ENCODE data around the gene ZNF366. TPM values are rescaled to one million over a fixed set of nuclear protein-coding genes. Genes with fewer than 3 reads are reported as not detected.

ZNF366 gene
- total RNA-seq, 1 donor from 2014 or later = 0.82 TPM

DNA sequence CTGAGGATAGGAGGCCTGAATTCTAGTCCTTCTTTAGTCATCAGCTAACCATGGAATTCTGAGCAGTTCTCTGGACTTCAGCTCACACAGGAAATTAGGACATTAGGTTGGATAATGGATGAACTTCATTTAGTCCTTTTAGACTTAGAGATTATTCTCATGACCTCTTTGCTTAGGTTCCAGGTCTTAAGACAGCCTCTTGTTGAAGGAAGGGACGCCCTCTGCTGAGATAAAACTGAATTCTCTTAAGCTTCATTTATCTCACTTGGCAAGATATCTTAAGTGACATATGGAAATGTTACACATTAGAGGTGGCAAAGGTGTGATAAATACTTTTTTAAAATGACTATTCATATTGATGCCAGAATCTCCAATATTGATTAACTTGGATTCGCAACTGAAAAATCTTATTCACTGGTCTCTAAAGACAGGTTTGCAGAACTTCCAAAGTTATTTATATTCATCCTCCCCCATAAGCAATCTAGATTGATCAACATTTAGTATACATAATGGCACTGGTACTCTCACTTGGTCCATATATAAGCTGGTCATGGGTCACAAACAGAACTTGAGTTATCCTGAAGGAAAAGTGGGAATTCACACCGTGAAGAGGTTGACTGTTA is 16.9 kb upstream of the ZNF366 start:
- no peak for FAIRE-seq
- DNase-seq (ENCODE audit: low spot score in 2 of 2) = no peak

DNA sequence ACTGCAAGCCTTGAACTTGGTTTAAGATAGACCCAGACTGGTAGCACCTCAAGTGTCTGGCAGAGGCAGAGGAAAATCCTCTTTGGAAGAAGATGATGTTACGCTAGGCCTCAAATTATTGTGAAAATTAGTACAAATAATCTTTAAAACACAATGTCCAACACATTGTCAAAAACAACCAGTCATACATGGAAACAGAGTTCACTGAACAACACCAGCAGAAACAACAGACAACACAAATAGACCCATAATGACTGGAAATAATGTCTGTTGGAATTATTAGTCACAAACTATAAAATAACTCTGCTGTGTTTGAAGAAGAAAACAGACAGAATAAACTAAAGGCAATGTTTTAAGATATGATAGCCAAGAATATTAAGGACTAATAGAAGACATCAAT is 15.4 kb upstream of the ZNF366 start:
- FAIRE-seq = no peak
- DNase-seq (ENCODE audit: low spot score in 2 of 2) = no peak

DNA sequence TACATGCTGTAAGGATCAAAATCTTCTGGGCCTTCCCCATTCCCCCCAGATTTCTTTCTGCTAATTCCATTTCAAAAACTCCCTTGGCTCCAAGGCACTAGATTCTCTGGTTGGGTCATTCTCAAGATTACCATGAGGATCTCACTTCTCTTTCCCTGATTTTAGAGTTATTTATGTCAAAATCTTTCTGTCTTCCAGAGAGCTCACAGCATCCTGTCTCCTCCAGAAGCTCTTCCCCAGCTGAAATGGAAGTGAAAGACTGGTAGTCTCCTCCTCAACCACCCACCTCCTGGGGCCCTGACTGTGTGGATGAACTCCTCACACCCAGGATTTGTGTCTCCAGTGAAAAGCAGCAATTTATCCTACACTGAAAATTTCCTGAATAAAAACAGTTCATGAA is 11.9 kb upstream of the ZNF366 start:
- DNase-seq (ENCODE audit: low spot score in 2 of 2) = no peak
- no peak for FAIRE-seq

DNA sequence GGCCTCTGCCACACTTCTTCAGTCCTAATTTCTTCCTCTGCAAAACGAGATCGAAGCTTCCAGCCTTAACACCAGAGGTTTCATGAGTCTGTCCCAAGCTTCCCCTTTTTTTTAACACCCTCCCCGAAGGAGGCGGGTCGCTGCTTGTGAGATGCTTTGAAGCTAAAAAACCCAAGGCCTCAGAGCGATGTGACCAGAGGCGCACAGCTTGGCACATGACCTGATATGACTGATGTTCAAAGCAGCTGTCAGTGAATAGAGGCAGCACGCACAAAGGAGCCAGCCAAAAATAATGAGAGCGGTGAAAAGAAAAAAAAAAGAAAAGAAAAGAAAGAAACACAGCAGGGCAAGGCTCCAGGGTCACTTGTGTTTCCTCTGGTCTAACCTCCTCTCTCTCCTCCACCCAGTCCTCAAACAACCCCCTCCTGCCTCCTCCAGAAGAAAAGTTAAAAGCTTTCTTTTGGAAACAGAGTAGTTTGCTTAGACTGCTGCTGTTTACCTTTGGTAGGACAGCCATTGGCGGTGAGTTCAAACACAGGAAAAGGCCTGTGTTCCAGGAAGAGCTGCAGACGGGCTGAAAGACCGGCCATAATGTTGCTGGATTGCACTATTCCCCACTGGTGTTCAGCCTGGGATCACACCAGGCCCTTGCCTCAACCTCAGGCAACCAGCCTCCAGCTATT is 10.9 kb upstream of the ZNF366 start:
- FAIRE-seq (no peak), DNase-seq (ENCODE audit: low spot score in 2 of 2) (no peak)

DNA sequence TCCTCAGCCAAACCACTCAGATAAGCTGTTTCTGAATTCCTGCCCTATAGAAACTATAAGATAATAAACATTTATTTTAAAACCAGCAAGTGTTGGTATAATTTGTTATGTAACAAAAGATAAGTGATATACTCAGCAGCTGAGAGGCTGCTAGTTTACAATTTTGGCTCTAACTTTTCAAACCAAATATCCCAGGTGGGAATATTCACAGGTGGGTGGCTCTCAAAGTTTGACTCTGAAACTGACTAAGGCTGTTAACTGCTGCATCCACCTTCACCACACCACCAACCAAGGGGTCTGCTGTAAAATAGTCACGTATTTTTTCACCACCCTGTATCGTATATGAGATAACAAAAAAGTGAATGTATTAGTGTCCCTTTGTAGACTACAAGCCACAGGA is 9.7 kb upstream of the ZNF366 start:
- FAIRE-seq = no peak
- DNase-seq (ENCODE audit: low spot score in 2 of 2) = no peak

DNA sequence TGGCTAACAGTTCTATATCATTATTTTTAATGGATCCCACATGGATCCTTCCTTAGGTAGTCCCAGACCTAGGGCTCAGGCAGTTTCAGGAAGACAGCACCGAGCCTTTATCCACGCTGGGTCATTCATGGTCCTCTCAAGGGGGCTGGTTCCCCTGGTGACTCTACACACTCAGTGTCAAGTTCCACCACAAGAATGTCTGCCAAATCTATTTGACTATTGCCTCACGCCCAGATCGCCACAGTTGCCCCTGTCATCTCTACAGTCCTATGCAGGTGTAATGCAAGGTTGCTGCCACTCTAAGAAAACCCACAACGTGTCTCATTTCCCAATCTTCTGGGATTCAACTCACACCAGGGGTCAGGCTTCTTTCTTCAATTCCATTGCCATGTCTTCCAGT is 8.0 kb upstream of the ZNF366 start:
- FAIRE-seq = no peak
- DNase-seq (ENCODE audit: low spot score in 2 of 2) = no peak

DNA sequence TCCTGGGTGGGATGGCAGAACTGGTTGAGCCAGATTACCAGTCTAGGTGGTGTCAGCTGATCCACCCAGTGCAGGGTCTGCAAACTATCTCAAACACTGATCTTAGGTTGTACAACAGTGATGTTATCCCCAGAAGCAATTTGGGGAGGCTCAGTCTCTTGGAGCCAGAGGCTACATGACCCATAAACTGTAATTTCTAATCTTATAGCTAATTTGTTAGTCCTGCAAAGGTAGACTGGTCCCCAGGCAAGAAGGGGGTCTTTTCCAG is 5.3 kb upstream of the ZNF366 start:
- no peak for FAIRE-seq
- DNase-seq (ENCODE audit: low spot score in 2 of 2) = no peak

DNA sequence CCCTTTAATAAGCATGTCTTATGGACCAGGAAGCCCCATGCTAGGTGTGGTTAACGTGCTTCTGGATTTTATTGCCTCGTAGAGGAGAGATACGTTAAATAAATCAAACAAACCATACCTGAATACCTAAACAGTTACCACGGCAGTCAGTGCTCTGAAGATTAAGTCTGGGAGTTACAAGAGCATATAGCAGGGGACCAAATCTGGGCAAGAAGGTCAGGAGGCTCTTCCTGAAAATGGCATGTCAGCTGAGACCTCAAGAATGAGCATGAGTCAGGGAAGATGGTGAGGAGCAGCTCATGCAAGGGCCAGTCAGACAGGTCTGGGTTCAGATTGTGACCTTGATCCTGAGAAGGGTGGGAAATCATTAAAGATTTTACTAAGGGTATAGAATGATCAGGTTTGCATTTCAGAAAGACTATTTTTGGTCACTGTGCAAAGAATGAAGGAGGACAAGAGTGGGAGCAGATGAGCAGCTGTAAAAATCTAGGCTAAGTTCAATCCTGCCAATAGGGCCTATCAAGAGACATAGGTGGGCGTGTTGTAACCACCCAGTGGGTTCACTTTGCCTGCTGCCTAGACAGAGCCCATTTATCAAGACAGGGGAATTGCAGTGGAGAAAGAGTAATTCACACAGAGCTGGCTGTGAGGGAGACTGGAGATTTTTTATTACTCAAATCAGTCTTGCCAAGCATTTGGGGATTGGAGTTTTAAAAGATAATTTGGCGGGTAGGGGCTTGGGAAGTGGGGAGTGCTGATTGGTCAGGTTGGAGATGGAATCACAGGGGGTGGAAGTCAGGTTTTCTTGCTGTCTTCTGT is 4.8 kb upstream of the ZNF366 start:
- no peak for DNase-seq (ENCODE audit: low spot score in 2 of 2)
- no peak for FAIRE-seq

DNA sequence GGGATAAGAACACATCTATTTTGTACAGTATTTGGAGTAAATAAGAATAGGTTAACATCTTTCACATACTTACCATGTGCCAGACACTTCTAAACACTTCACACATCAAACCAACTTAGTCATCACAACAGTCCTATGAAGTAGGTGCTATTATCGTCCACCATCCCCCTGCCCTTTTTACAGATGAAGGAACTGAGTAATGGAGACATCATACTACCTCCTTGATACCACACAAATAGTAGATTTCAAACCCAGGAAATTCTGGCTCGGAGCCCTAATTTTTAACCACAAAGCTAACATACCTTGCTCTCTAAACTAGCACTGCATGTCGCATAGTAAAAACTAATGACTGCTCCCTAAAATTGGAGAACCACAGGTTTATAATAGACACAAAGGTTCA is 4.2 kb upstream of the ZNF366 start:
- DNase-seq (ENCODE audit: low spot score in 2 of 2) (no peak), FAIRE-seq (no peak)

DNA sequence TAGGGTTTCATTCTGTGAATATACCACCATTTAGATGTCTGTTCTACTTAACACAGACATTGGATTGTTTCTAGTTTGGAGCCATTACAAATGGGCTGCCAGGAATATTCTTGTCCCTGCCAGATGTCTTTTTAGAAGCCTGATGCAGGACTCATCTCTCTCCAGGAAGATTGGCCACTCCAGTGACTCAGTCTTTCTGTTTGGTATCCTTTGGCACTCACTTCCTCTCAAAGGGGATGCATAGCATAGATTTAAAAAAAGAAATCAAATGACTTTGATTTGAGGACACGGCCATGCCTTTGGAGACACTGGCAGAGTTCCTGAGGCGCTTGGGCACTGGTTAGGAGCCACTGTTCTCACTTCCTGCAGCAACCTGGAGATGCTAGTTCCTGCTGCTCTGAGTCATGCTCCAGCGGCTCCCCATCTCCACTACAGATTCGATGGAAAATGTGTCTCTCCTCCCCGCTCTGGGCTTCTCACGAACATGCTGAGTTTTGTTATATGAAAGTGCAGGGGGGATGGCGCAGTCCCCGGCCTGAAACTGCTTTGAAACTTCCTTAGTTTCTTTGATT is 3.5 kb upstream of the ZNF366 start:
- FAIRE-seq = no peak
- DNase-seq (ENCODE audit: low spot score in 2 of 2) = peak in 1 of 2 donors; percentile 31

DNA sequence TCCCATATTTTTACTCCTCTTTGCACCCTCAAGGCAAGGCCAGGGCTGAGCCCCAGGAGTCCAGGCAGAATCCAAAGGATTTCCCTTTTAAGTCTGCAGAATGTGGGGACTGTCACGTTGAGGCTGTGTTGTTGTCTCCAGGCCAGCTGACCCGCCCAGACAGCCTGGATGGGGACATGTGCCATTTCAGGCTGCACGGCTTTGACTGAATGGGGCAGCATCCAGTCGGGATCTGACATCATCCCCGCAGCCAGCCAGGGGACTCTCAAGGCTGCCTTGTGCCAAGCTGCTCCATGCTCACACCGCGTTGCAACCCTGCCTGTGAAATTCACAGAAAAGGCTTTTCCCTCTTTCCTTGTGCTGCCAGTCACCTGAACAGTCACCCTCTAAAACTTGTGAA is 2.2 kb upstream of the ZNF366 start:
- FAIRE-seq = no peak
- DNase-seq (ENCODE audit: low spot score in 2 of 2) = no peak

DNA sequence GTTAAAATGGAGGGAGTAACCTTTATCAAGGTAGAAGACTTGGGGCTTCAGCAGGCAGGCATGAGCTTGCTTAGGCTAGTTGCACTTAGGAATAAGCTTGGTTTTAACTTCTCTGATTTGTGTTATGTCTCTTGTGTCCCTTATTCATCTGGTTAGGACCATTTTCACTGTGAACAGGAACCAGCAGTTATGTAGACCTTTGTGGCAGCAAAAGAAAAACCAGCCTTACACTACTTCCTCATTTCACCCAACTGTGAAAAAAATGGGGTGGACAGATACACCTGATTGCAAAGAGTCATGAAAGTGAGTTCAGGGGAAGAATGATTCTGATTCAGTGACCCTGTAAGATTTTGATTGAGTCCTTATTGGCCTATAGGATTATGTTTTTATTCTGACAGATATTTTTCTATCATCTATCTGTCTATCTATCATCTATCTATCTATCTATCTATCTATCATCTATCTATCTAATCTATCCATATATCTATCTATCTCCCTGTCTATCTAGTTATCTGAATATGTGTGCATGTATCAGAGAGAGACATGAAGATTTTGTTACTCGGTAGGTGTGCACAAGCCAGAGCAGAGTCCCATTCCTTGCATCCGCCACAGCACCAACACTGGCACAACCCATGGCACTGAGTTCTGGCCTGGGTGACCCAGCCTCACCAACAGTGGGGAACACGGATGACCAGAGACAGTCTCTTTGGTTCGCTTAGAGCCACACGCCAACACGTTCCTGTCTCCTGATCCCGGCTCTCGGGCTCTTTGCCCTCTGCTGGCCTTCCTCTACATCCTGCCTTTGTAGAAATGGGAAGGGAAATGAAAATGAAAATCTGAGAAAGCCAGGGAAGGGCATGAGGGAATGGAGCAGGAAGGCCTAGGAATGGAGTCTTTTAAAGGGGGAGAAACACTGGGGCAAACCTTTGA is 1.3 kb upstream of the ZNF366 start:
- FAIRE-seq (no peak), DNase-seq (ENCODE audit: low spot score in 2 of 2) (no peak)

DNA sequence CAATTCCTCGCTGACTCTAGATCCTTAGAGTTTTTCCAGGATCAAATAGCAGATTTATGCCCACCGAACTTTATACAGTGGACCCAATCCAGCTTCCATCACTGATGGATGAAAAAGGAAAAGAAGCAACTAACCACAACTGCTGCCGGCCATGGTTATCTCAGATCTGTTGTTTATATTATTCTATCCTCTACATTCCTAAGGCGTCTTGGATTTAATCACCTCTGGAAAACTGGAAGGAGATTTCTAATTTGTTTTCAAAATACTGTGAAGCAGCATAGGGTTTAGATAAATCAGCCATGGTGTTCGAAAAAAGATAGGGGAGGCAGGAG is 663 bp upstream of the ZNF366 start:
- FAIRE-seq (no peak), DNase-seq (ENCODE audit: low spot score in 2 of 2) (no peak)

DNA sequence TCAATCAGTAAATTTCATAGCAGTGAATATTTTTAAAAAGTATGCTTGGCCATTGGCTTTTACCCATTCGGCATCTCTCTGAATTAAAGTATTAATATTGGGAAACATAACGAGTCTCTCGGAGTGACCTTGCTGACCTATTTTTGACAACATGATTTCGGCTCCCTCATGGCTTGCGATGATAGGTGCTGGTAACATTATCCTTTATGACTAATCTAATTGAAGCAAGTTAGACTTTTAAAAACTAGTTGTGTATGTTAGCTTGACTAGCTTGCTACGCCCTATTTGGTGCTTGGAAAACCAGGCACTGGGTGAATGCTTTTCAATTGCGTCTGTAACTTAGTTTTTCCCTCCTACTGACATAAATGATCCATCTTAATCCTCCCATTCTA is 1.1 kb downstream of the ZNF366 start:
- FAIRE-seq (no peak), DNase-seq (ENCODE audit: low spot score in 2 of 2) (no peak)

DNA sequence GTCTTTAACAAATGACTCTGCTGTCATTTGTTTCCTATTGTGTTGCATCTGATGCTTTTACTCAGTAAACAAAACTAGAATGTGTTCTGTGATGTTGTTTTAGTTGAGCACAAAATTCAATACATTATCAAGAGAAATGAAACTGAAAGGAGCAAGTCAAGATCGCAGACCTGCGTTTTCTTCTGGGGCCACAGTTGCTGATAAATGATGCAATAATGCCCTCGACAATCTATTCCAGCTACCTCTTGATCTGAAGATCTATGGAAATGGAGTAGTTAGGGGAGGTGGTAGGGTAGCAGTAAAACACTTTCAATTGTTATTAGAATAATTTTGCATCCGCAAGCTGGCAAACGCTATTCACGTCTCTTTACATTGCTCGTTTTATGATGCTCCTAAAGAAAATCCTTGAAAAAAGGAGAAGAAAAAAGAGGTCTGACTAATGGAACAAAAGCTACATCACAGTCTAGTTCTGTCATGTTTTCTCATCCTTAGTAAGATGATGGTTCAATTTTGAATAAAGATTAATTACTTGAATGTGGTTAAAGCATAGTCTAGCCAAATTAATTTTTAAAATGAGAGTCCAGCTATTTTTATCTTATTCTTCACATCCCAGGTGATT is 1.6 kb downstream of the ZNF366 start:
- FAIRE-seq (no peak), DNase-seq (ENCODE audit: low spot score in 2 of 2) (no peak)

DNA sequence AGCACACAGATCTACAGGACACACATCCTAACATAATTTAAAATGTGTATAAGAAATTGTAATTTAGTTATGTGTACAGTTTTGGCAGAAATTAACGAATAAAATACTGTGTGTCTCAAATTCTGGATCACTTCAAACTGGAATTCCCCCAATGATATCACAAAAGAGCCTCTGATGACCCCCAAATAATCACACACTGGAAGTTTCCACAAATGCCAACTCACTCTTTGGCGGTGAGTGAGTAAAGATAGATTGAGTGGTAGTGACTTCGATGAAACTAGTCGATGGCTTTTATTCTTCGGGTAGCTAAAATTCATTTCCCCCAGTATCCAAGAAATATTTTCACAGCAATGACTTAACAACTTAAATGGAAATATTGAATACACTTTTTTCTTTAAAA is 2.2 kb downstream of the ZNF366 start:
- no peak for FAIRE-seq
- DNase-seq (ENCODE audit: low spot score in 2 of 2) = no peak

DNA sequence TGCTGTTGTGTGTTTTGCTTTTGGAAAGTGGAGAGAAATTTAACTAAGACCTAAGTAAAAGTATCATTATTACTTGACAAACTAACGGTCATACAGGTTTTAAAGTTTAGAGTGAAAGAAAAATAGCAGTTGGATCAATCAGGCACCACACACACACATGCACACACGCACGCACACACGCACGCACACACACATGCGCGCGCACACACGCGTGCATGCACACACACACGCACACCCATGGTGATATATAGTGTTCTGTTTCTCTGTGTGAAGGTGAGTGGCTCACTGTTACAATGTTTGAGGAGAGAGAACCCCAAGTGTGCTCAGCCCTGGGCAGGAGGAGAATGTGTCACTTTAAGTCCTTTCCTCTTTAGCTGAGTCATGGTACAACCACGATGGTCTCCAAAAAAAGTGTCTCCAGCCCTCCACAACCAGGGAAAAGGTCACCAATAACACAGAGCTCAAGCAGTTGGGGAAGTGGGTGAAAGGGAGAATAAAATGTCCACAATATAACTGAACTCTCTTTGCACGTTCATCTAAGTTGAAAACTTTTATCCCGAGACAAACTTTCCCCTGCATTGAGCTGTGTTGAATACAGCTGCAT is 3.2 kb downstream of the ZNF366 start:
- no peak for DNase-seq (ENCODE audit: low spot score in 2 of 2)
- no peak for FAIRE-seq

DNA sequence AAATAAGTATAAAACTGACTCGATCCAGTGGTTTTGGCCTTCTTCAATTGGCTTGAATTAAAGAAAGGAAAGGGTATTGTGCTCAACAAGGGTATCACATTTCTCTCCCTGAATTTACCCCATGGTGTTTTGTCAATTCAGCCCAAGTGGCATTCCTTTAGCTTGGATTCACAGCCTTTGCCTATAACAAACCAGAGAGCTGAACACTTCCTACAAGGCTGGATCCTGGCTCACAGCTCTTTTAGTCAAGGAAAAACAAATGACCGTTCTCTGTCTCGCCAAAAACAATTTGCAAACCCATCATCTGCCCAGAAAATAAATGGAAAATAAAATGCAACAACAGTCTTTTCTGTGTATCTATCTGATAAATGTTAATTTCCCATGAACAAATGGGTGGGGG is 5.7 kb downstream of the ZNF366 start:
- no peak for FAIRE-seq
- no peak for DNase-seq (ENCODE audit: low spot score in 2 of 2)

DNA sequence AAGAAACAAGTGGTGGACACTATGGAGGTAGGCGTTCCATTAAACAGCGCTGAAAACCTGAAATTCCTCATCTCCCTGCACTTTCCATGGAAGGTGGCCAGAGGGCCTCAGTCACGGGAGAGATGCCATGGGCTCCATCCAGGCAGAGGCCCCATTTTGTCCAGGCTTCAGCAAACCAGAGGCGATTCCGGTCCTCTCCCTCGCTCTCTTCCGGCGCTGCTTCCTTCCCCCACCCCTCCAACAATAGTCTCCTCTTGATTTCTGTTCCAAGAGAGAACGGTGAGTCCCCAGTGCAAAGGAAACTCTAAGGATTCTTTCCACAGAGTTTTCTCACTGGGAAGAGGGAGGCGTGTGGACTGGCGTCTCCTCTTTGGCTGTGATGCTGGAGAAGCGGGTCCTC is 7.5 kb downstream of the ZNF366 start:
- DNase-seq (ENCODE audit: low spot score in 2 of 2) = no peak
- FAIRE-seq = no peak

DNA sequence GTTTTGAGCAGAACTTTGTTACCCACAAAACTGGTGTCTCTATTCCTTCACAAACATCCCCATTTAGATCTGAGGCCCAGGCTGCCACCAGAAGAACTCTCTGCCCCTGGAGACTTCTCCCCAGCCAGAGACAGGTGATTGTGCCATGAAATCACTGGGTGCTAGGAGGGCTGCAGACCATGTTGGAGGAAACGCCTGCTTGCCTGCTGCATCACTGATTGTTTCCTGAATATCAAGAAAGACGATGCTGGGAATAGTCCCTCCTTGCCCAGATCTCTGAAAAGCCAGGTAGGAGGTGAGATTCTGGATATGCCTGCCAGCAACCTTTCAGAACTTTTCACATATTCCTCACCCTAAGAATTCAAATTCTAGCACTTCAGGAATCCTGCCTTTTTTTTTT is 8.1 kb downstream of the ZNF366 start:
- DNase-seq (ENCODE audit: low spot score in 2 of 2) (no peak), FAIRE-seq (no peak)

Data from frontal cortex (tissue), 4 donors.